Coronary artery (tissue), 2 donors: Measurements from ENCODE around the gene SHF.

Source experiments
- DNase-seq: peaks from one replicate; pipeline ENCODE4 v3.0.0-alpha.2; 2017; ENCODE audit warnings: low spot score
- H3K27ac ChIP-seq, 2 donors: fragments of 200-600 bp; sonication (generic); one replicate each; pipeline ENCODE4 v1.5.1; 2016 to 2019
- H3K4me3 ChIP-seq: fragments of 200-600 bp; sonication (generic); 2 replicates; pipeline ENCODE4 v1.5.1; 2016; ENCODE audit warnings: mild to moderate bottlenecking, moderate library complexity
- TF ChIP-seq, protein P1 (sequence below): fragments of 200-600 bp; sonication (generic); IDR thresholded peaks from one replicate; pipeline ENCODE4 v1.5.1; 2019; ENCODE audit warnings: antibody characterized with exemption

SHF gene

DNA sequence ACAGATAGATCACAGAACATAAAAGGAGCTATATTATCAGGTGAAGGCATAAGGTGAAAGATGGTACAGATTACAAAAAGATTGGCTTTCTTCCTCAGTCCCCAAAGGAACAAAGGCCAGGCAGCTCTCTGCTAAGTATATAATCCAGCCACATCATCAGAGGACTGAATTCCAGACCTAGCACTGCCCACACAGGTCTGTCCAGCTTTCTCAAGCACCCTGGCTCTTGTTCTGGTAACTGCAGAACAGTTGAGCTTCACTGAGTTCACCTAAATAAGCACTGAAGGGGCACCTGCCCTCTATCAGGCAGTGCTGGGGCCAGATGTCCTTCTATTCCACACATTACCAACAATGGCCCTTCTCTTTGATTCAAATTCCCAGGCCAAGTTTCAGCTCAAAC is 64.4 kb downstream of the SHF start:
- no peak for DNase-seq
- Histone ChIP-seq H3K27ac (no peak overlapping the region), H3K4me3 (no peak overlapping the region)
- TF ChIP-seq, protein P1, sequence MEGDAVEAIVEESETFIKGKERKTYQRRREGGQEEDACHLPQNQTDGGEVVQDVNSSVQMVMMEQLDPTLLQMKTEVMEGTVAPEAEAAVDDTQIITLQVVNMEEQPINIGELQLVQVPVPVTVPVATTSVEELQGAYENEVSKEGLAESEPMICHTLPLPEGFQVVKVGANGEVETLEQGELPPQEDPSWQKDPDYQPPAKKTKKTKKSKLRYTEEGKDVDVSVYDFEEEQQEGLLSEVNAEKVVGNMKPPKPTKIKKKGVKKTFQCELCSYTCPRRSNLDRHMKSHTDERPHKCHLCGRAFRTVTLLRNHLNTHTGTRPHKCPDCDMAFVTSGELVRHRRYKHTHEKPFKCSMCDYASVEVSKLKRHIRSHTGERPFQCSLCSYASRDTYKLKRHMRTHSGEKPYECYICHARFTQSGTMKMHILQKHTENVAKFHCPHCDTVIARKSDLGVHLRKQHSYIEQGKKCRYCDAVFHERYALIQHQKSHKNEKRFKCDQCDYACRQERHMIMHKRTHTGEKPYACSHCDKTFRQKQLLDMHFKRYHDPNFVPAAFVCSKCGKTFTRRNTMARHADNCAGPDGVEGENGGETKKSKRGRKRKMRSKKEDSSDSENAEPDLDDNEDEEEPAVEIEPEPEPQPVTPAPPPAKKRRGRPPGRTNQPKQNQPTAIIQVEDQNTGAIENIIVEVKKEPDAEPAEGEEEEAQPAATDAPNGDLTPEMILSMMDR, result no peak

DNA sequence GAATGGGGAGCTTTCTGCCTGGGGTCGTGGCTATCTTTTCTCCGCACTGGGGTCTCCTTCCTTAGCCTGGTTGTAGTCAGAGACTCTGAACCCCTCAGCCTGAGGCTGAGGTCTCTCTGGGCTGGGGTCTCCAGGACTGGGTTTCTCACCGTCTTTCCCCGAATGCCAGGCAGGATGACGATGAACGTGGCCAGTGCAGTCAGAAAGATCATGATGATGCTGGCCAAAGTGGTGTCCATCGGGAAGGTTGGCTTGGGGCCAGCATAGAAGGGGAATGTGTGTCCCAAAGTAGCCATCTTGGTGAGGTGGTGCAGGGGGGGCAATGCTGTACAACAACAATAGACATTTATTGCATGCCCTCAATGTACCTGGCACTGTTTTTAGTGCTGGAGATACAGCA is 65.0 kb downstream of the SHF start:
- no peak for DNase-seq
- no peak overlapping the region for H3K27ac ChIP-seq

DNA sequence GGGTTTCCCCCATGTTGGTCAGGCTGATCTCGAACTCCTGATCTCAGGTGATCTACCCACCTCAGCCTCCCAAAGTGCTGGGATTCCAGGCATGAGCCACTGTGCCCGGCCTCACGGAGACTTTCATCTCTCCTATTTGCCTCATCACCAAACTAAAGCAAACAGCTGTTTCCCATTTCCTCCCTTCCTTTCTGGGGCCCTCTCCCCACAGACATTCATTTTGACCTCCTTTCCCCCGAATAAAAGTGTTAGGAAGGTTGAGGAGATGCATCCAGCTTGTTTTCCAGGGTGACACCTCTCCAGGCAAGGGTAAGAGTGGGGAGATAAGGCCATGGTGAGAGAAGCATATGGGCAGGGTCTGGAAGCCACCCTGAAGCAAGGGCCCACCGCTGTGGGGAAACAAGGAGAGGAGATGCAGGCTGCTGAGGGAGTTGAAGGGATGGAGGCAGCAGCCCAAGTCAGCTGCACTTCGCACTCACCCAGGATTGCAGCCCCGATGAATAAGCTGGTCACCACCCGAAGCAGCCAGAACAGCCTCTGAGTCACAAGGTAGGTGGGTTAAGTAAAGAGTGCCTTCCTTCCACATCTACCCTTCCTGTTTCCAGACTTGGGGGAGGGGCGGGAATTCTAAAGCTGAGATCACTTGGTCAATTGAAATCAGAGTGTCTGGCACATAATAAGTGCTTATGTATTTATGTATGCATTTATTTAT is 65.9 kb downstream of the SHF start:
- Histone ChIP-seq H3K27ac (no peak overlapping the region), H3K4me3 (no peak overlapping the region)
- TF ChIP-seq, protein P1, result no peak
- DNase-seq, result no peak

More for the DNA sequence above, 65.0 kb downstream of the SHF start:
- TF ChIP-seq, protein P1, result no peak
- H3K4me3 ChIP-seq, result no peak overlapping the region

DNA sequence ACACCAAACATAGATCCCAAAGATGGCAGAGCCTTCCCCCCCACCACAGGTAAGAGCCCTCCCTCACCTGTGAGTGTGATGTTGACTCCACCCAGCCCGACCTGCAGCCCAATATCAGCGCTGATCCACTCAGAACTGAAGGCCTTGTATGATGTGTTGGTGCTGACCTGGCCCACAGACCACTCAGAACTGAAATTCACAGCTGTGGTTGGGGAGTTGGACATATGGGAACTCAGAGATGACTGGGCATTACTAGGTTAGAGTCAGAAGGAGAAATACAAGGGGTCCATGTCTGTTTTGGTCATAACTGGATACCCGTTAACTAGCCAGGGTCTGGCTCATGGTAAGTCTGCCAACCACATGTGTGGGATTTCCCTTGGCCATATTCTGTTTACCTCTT is 66.7 kb downstream of the SHF start:
- TF ChIP-seq, protein P1, result no peak
- no peak for DNase-seq
- no peak overlapping the region for H3K27ac ChIP-seq
- H3K4me3 ChIP-seq, result no peak overlapping the region

DNA sequence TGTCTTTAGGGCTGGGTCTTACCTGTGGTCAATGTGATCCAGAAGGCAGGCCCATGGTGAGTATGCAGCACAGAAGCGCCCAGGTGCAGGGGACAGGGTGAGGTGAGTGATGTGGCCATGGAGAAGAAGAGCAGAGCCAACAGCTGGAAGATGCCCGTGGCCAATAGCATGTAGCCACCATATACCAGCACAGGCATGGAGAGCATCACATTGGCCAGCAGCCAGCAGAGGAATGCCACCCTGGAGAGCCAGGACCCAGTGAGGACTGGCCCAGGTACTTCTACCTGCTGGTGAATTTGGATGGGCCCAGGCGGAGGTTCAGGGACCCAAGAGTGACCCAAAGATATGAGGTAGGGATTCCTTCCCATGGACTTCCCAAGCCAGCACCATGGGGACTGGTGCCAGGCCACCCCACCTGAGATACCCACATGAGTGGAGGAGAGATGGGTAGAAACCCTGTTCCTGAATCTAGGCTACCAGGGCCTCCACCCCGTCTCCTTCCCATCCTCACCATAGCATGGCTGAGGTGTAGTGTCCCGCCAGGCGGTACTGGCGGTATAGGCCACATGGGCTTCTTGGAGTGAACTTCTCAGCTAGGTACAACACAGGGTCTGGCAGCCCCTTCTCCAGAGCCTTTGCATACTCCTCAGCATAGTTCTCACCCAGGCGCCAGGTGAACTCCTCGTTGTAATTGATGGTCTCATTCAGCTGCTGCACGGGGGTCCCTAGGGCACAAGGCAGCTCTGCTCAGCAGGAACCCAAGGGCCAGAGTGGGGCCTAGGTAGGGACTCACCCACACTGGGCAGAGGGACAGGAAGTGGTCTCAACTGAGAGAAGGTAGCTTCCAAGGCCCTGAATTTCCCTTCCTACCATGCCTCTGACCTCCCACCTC is 67.4 kb downstream of the SHF start:
- TF ChIP-seq, protein P1, result no peak
- DNase-seq, result no peak

DNA sequence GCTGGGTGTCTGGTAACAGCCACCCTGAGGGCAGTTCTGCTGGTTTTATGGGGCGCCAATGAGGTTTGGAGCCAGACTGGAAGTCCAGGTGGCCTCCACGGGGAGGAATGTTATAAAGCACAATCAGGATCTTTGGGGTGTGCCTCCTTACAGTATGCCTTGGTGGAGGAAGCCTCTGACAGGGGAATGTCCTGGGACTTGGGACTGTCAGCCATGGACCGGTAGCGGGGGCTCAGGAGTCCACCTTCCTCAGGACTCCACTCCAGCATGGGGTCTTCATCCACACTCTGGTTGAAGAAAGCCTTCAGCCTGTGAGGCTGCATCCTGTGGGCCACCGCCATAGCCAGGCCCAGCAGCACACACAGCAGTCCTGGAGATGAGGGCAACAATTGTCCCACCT is 68.8 kb downstream of the SHF start:
- no peak overlapping the region for H3K4me3 ChIP-seq
- no peak overlapping the region for H3K27ac ChIP-seq
- TF ChIP-seq, protein P1, result no peak
- DNase-seq, result no peak

More for the DNA sequence above, 67.4 kb downstream of the SHF start:
- Histone ChIP-seq H3K27ac (no peak overlapping the region), H3K4me3 (no peak overlapping the region)
